Measurements from ENCODE around the gene SND1. TPM values are rescaled to one million over a fixed set of nuclear protein-coding genes. Genes with fewer than 3 reads are reported as not detected.

SND1 gene
- total RNA-seq, 1 experiment from 2014 or later, result 218 TPM

- Histone ChIP-seq H3K27me3 (ENCODE audit: insufficient read depth, low read length) (no peaks in the 10 kb centered on the region), H4K8ac (replicated peaks; ENCODE audit: insufficient read length, low read depth, low read length) (no peak overlapping the region), H2BK20ac (ENCODE audit: low read depth, low read length, poor library complexity, severe bottlenecking) (no peak overlapping the region), H2BK120ac (ENCODE audit: low read depth, low read length, poor library complexity, severe bottlenecking) (no peak overlapping the region), H3K4ac (ENCODE audit: low read depth, low read length) (no peak overlapping the region), H3K18ac (ENCODE audit: insufficient read length, low read depth, low read length) (no peak overlapping the region), H4K5ac (ENCODE audit: insufficient read length, low read depth, low read length) (no peak overlapping the region), H2BK5ac (ENCODE audit: insufficient read length, low read length) (no peak overlapping the region), H3K23me2 (ENCODE audit: insufficient read length, low read depth, low read length, poor library complexity, severe bottlenecking) (no peaks in the 10 kb centered on the region), H3K56ac (ENCODE audit: insufficient read length, low read depth, low read length) (no peak overlapping the region), H3K4me2 (ENCODE audit: insufficient read depth, insufficient read length, low read length) (no peak overlapping the region), H3K4me1 (ENCODE audit: insufficient read depth, low read length) (no peaks in the 10 kb centered on the region; the same call in 1 of the 2 replicates), H3K27ac (ENCODE audit: insufficient read length, low read depth, low read length) (no peak overlapping the region), H4K20me1 (ENCODE audit: control insufficient read depth, insufficient read depth, insufficient read length) (no peaks in the 10 kb centered on the region), H2AK5ac (ENCODE audit: insufficient read length, low read length) (no peak overlapping the region), H3K14ac (ENCODE audit: insufficient read depth, low read length) (no peak overlapping the region), H4K91ac (ENCODE audit: insufficient read length, low read depth, low read length) (no peak overlapping the region), H3K23ac (ENCODE audit: insufficient read length, low read depth, low read length) (no peak overlapping the region), H2BK12ac (ENCODE audit: insufficient read length, low read depth, low read length) (no peak overlapping the region), H3K9ac (ENCODE audit: extremely low read depth, insufficient read length, low read length) (no peak overlapping the region), H2BK15ac (ENCODE audit: low read depth, low read length) (no peak overlapping the region), H2AFZ (ENCODE audit: low read length) (no peak overlapping the region), H3K79me2 (ENCODE audit: insufficient read depth, low read length) (no peaks in the 10 kb centered on the region), H3K79me1 (ENCODE audit: insufficient read depth, low read depth, low read length, poor library complexity, severe bottlenecking) (peaks cover 4% of the 10 kb centered on the region), H3K9me3 (ENCODE audit: control insufficient read depth, low read depth, low read length) (no peaks in the 10 kb centered on the region), H3T11ph (ENCODE audit: low read length) (no peak overlapping the region)
- Mint-ChIP-seq H3K4me3 (no peak overlapping the region), H3K9me3 (no peaks in the 10 kb centered on the region), H3K27ac (no peak overlapping the region), H3K4me1 (peaks cover 10% of the 10 kb centered on the region in 2 experiments), H3K36me3 (ENCODE audit: insufficient read depth in 1 of 3, low read depth in 3 of 3) (peaks cover 9% of the 10 kb centered on the region in 3 experiments), H3K27me3 (ENCODE audit: low read depth) (no peaks in the 10 kb centered on the region)
- TF ChIP-seq CTCF (conservative IDR thresholded peaks at IDR 0.05), result no peak
- no peak for DNase-seq
These were observed 272.9 kb downstream of the SND1 start for GRCh38 chr7:127924874-127925273.

All from H9 (cell line).